Ishikawa (cell line): ENCODE data around the gene EIF2B2.

Experiments used
- CEBPB ChIP-seq: IDR thresholded peaks from 2 replicates; pipeline ENCODE4 v1.6.1; 2012
- CREB1 ChIP-seq: IDR thresholded peaks from 2 replicates; pipeline ENCODE4 v1.6.1; 2012; ENCODE audit warnings: low read depth
- EP300 ChIP-seq: IDR thresholded peaks from 2 replicates; pipeline ENCODE4 v1.6.1; 2012; ENCODE audit warnings: borderline replicate concordance
- FOXM1 ChIP-seq: IDR thresholded peaks from 2 replicates; pipeline ENCODE4 v1.6.1; 2012; ENCODE audit warnings: low read depth, borderline replicate concordance
- MAX ChIP-seq: IDR thresholded peaks from 2 replicates; pipeline ENCODE4 v1.6.1; 2012
- NFIC ChIP-seq: IDR thresholded peaks from 2 replicates; pipeline ENCODE4 v1.6.1; 2012
- RAD21 ChIP-seq: IDR thresholded peaks from 2 replicates; pipeline ENCODE4 v1.6.1; 2012; ENCODE audit warnings: low read depth
- REST ChIP-seq: IDR thresholded peaks from 2 replicates; pipeline ENCODE4 v1.6.1; 2012; ENCODE audit warnings: low read depth, mild to moderate bottlenecking
- TCF12 ChIP-seq: IDR thresholded peaks from 2 replicates; pipeline ENCODE4 v1.6.1; 2012; ENCODE audit warnings: low read depth
- TEAD4 ChIP-seq: IDR thresholded peaks from 2 replicates; pipeline ENCODE4 v1.6.1; 2012
- YY1 ChIP-seq: IDR thresholded peaks from 2 replicates; pipeline ENCODE4 v1.6.1; 2012; ENCODE audit warnings: low read depth
- ZBTB7A ChIP-seq: IDR thresholded peaks from 2 replicates; pipeline ENCODE4 v1.6.1; 2012; ENCODE audit warnings: low read depth
- TF ChIP-seq, protein P1 (sequence below): IDR thresholded peaks from 2 replicates; pipeline ENCODE4 v1.6.1; 2012

DNA sequence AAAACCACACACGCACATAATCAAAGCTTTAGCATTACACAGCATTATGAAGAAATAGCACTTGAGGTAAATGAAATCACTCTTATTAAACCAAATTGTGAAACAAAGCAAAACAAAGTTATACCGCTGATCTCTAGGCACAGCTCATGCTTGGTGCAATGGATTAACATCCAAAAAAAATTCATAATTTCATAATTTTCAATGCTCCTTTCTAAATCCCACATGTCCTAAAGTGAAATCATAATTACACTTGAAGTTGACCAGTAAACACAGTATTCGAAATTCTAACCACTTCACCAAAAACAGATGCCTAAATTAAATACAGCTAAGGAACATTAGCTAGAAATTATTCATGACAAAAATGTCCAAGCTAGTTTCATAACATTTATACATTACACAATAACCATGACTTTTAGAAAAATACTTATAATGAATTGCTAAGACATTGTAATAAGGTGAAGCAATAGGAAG lies 47.0 kb downstream of the EIF2B2 start:
- TF ChIP-seq NFIC (no peak), RAD21 (no peak), TCF12 (no peak), CREB1 (no peak), CEBPB (no peak), MAX (no peak), YY1 (no peak), ZBTB7A (no peak), REST (no peak), FOXM1 (no peak), TEAD4 (no peak), EP300 (no peak)
- TF ChIP-seq, protein P1, sequence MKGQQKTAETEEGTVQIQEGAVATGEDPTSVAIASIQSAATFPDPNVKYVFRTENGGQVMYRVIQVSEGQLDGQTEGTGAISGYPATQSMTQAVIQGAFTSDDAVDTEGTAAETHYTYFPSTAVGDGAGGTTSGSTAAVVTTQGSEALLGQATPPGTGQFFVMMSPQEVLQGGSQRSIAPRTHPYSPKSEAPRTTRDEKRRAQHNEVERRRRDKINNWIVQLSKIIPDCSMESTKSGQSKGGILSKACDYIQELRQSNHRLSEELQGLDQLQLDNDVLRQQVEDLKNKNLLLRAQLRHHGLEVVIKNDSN: no peak
